ENCODE data around the gene CLCF1. TPM values are rescaled to one million over a fixed set of nuclear protein-coding genes. Genes with fewer than 3 reads are reported as not detected.
A peak's percentile ranks its signal among the peaks of the same experiment; 100 is the strongest.

The CLCF1 gene
- total and polyA plus RNA-seq, 2 of the 13 experiments (the other 11 are each of a cell fraction or from before 2014, with no cell fraction given), result 0.49 to 0.78 TPM

DNA sequence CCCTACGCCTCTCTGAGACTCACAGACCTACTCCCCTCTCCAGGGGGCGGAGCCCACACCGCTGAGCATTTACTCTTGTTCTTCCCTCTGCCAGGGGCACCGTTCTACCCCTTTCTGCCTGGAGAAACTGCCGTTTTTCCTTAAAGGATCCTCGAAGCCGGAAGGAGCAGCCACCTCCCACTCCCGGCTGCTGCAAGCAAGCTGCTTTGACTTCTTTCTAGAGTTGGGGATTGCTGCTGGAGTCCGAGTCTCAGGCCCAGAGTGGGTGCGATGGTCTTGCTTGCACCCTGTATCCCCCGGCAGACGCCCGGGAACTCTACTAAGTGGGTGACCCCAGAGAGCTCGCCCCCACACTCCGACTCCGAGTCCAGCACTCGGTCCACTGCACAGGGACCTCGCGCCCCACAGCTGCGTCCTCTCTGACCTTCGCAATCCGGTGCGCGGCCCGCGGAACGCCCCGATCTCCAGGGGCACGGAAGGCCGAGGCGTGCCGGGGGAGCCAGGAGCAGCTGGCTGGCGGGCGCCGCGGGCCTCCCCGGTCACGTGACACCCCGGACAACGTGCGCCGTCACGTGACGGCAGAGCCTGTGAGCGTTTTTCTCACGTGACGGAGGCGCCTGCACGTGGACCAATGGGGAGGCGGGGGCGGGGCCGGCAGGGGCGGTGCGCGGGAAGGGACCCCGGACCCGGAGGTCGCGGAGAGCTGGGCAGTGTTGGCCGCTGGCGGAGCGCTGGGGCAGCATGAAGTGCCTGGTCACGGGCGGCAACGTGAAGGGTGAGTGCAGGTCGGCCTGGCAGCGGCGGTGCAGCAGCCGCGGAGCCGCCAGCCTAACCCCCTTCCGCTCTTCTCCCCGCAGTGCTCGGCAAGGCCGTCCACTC is 18.1 kb upstream of the CLCF1 start, which contains the start of gene RAD9A (continued):
- TF ChIP-seq, protein P1, sequence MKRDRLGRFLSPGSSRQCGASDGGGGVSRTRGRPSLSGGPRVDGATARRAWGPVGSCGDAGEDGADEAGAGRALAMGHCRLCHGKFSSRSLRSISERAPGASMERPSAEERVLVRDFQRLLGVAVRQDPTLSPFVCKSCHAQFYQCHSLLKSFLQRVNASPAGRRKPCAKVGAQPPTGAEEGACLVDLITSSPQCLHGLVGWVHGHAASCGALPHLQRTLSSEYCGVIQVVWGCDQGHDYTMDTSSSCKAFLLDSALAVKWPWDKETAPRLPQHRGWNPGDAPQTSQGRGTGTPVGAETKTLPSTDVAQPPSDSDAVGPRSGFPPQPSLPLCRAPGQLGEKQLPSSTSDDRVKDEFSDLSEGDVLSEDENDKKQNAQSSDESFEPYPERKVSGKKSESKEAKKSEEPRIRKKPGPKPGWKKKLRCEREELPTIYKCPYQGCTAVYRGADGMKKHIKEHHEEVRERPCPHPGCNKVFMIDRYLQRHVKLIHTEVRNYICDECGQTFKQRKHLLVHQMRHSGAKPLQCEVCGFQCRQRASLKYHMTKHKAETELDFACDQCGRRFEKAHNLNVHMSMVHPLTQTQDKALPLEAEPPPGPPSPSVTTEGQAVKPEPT (CRISPR knock-in tag; IDR thresholded peaks at IDR 0.05; ENCODE audit: low read depth), result peak; percentile 62
- TF ChIP-seq ZBTB42 (CRISPR knock-in tag; IDR thresholded peaks at IDR 0.05), result peak; percentile 84
- TF ChIP-seq ZNF160 (CRISPR knock-in tag; IDR thresholded peaks at IDR 0.05), result no peak
- TF ChIP-seq ZNF3 (CRISPR knock-in tag; IDR thresholded peaks at IDR 0.05), result no peak
- peak in 1 of 2 experiments; percentile 84; a peak in 3 of 4 replicates for TF ChIP-seq KLF16 (CRISPR knock-in tag; IDR thresholded peaks at IDR 0.05)
- TF ChIP-seq PPARG (CRISPR knock-in tag; conservative IDR thresholded peaks at IDR 0.05), result peak; percentile 57
- TF ChIP-seq, protein P2, sequence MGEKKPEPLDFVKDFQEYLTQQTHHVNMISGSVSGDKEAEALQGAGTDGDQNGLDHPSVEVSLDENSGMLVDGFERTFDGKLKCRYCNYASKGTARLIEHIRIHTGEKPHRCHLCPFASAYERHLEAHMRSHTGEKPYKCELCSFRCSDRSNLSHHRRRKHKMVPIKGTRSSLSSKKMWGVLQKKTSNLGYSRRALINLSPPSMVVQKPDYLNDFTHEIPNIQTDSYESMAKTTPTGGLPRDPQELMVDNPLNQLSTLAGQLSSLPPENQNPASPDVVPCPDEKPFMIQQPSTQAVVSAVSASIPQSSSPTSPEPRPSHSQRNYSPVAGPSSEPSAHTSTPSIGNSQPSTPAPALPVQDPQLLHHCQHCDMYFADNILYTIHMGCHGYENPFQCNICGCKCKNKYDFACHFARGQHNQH (CRISPR knock-in tag; IDR thresholded peaks at IDR 0.05), result peak; percentile 73
- peak; percentile 87 for TF ChIP-seq ZC3H13 (CRISPR knock-in tag; IDR thresholded peaks at IDR 0.05)
- TF ChIP-seq, protein P3, sequence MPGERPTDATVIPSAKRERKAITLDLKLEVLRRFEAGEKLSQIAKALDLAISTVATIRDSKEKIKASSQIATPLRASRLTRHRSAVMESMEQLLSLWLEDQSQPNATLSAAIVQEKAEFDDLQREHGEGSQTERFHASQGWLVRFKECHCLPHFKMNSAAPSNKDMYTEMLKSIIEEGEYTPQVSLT (CRISPR knock-in tag; IDR thresholded peaks at IDR 0.05; ENCODE audit: borderline replicate concordance, low read depth), result no peak
- TF ChIP-seq SMAD9 (CRISPR knock-in tag; IDR thresholded peaks at IDR 0.05), result peak; percentile 89; the same call in 1 of the 2 replicates
- TF ChIP-seq, protein P4, sequence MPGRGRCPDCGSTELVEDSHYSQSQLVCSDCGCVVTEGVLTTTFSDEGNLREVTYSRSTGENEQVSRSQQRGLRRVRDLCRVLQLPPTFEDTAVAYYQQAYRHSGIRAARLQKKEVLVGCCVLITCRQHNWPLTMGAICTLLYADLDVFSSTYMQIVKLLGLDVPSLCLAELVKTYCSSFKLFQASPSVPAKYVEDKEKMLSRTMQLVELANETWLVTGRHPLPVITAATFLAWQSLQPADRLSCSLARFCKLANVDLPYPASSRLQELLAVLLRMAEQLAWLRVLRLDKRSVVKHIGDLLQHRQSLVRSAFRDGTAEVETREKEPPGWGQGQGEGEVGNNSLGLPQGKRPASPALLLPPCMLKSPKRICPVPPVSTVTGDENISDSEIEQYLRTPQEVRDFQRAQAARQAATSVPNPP (CRISPR knock-in tag; IDR thresholded peaks at IDR 0.05), result peak; percentile 87
- no peak for TF ChIP-seq ZNF296 (CRISPR knock-in tag; conservative IDR thresholded peaks at IDR 0.05)
- TF ChIP-seq SMAD3 (CRISPR knock-in tag; IDR thresholded peaks at IDR 0.05), result peak; percentile 18; the same call in 1 of the 2 replicates
- TF ChIP-seq, protein P5, sequence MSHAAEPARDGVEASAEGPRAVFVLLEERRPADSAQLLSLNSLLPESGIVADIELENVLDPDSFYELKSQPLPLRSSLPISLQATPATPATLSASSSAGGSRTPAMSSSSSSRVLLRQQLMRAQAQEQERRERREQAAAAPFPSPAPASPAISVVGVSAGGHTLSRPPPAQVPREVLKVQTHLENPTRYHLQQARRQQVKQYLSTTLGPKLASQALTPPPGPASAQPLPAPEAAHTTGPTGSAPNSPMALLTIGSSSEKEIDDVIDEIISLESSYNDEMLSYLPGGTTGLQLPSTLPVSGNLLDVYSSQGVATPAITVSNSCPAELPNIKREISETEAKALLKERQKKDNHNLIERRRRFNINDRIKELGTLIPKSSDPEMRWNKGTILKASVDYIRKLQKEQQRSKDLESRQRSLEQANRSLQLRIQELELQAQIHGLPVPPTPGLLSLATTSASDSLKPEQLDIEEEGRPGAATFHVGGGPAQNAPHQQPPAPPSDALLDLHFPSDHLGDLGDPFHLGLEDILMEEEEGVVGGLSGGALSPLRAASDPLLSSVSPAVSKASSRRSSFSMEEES (CRISPR knock-in tag; IDR thresholded peaks at IDR 0.05), result peak; percentile 98
- TF ChIP-seq ZNF331 (CRISPR knock-in tag; IDR thresholded peaks at IDR 0.05), result peak; percentile 68
- 0 out of 2 replicates have a peak, but pooled peaks have one; percentile 86 for TF ChIP-seq ZNF615 (CRISPR knock-in tag; IDR thresholded peaks at IDR 0.05; ENCODE audit: borderline replicate concordance)

All from HepG2 (cell line).